ENCODE measurements around the gene KCNIP4.

Gene KCNIP4

DNA sequence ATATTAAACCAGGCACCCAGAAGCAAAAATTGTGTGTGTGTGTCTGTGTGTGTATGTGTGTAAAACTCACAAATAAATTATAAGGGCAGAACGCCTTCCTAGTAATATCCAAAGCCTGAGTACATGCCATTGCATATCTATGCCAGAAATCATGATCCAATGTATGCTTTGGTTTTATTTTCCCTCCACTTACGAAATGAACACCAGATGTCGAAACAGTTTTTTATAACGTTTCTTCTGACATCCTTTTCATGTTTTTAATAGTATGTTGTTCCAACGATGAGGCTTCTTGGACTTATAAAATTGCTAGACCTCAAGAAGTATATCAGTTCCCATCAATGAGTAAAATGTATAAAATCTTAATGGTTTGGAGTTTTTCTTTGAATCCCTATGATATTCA is 55.4 kb downstream of the KCNIP4 start:
- TF ChIP-seq FOXP2 (optimal IDR thresholded peaks at IDR 0.05; ENCODE audit: control extremely low read depth, extremely low read length, insufficient read depth) (no peak), POLR2AphosphoS5 (IDR thresholded peaks at IDR 0.05; ENCODE audit: borderline replicate concordance, low read depth, low read length) (no peak), EZH2 (IDR thresholded peaks at IDR 0.05) (no peak)

DNA sequence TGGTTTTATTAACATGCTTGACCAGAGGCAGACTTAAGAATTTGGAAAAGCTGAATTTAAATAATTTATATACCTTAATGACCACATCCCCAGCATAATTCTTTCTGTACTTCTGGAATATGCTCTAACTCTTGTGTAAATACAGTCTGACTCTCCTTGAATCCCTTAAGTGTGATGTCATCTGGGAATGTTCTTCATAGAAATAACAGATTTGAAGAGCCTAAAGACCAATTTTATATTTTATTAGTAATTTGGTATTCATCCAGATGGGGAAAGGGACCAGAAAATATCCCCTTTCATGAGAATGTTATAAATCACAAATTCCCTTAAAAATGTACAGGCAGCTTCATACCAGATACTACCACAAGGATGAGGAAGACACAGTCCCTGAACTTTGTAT is 58.3 kb downstream of the KCNIP4 start:
- no peak for DNase-seq (ENCODE audit: low read depth, low spot score)
- no peak for TF ChIP-seq POLR2AphosphoS5 (IDR thresholded peaks at IDR 0.05; ENCODE audit: borderline replicate concordance, low read depth, low read length)
- TF ChIP-seq FOXP2 (optimal IDR thresholded peaks at IDR 0.05; ENCODE audit: control extremely low read depth, extremely low read length, insufficient read depth): no peak
- TF ChIP-seq EZH2 (IDR thresholded peaks at IDR 0.05): no peak
- Histone ChIP-seq H3K36me3 (ENCODE audit: insufficient read depth, low read length) (no peaks in the 10 kb centered on the region), H3K4me3 (no peak overlapping the region), H3K9me3 (ENCODE audit: low read depth, low read length) (no peaks in the 10 kb centered on the region), H3K27ac (no peak overlapping the region), H3K9ac (ENCODE audit: insufficient read length) (no peak overlapping the region)

More for the DNA sequence above, 55.4 kb downstream of the KCNIP4 start:
- Histone ChIP-seq H3K9ac (ENCODE audit: insufficient read length) (no peak overlapping the region), H3K4me3 (no peak overlapping the region), H3K27ac (no peak overlapping the region), H3K9me3 (ENCODE audit: low read depth, low read length) (no peaks in the 10 kb centered on the region), H3K36me3 (ENCODE audit: insufficient read depth, low read length) (no peaks in the 10 kb centered on the region)
- no peak for DNase-seq (ENCODE audit: low read depth, low spot score)

DNA sequence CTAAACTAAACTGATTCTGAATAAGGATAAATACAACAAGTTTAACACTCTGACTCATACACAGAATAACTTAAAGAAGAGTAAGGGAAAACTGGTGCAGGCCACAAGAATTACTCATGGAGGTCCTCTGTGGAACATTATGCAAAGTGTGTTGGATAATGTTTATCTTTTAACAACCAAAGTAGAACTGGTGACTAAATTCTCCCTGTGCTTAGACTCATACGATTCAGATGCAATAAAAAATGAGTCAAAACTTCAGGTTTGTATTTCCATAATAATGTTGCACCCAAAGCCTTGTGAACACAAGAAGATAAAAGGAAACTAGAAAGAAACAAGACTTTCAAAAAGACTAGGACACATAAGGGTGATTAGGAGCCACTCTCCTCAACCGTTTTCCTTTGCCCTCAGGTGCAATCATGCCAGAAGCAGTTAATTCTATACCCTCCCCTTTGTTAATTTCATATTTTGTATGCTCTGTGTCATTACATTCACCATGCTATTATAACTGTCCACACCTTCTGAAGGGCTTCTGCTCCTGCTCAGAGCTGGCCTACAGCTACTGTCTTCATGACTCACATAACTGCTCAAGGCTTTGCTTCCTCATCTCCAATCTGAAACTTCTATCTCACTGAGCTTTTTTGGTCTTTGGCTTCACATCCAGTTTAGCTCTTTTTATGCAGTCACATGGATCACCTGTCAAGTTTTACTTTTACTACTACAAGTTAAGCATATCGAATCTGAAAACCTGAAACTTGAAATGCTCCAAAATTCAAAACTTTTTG is 60.2 kb downstream of the KCNIP4 start:
- no peak overlapping the region for H3K4me3 ChIP-seq
- H3K9ac ChIP-seq (ENCODE audit: insufficient read length): no peak overlapping the region
- H3K9me3 ChIP-seq (ENCODE audit: low read depth, low read length): no peaks in the 10 kb centered on the region
- no peaks in the 10 kb centered on the region for H3K36me3 ChIP-seq (ENCODE audit: insufficient read depth, low read length)
- no peak for DNase-seq (ENCODE audit: low read depth, low spot score)
- H3K27ac ChIP-seq: no peak overlapping the region
- TF ChIP-seq POLR2AphosphoS5 (IDR thresholded peaks at IDR 0.05; ENCODE audit: borderline replicate concordance, low read depth, low read length): no peak
- TF ChIP-seq EZH2 (IDR thresholded peaks at IDR 0.05): no peak
- no peak for TF ChIP-seq FOXP2 (optimal IDR thresholded peaks at IDR 0.05; ENCODE audit: control extremely low read depth, extremely low read length, insufficient read depth)

DNA sequence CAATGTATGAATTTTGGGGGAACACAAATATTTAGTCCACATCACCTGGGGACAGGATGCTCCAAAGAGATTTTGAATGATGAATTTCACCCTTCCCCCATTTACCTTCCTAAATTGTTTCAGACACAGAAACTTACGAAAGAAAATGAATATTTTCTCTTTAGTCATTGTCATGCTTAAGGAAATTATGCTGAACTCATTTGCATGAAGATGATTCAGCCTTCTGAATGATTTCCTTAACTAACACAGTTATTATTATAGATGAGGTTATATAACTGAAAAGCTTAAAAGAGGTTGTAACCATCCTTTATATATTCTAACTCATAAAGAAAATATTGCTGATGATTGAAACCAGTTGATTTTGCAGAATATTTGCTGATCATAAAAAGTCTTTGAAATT is 61.1 kb downstream of the KCNIP4 start:
- DNase-seq (ENCODE audit: low read depth, low spot score): no peak
- no peak for TF ChIP-seq POLR2AphosphoS5 (IDR thresholded peaks at IDR 0.05; ENCODE audit: borderline replicate concordance, low read depth, low read length)
- TF ChIP-seq FOXP2 (optimal IDR thresholded peaks at IDR 0.05; ENCODE audit: control extremely low read depth, extremely low read length, insufficient read depth): no peak
- no peak for TF ChIP-seq EZH2 (IDR thresholded peaks at IDR 0.05)

DNA sequence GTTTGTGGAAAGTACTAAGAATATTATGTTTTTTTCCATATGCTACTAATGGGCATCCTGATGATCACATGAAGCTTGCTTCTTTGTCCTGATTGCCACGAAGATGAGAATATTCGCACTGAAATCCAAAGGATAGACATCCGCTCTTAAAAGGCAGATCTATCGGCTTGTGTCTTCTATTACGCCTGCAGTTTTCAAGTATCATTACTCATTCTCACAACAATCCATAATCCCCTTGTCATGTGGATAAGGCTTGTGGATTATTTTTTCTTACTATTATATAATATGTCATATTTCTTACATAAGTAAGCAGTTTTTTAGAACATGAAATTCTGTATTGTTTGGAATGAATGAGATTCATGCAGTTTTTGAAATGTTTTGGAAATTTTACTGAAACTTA is 62.8 kb downstream of the KCNIP4 start:
- Histone ChIP-seq H3K36me3 (ENCODE audit: insufficient read depth, low read length) (no peaks in the 10 kb centered on the region), H3K4me3 (no peak overlapping the region), H3K27ac (no peak overlapping the region), H3K9ac (ENCODE audit: insufficient read length) (no peak overlapping the region), H3K9me3 (ENCODE audit: low read depth, low read length) (no peaks in the 10 kb centered on the region)
- no peak for DNase-seq (ENCODE audit: low read depth, low spot score)
- TF ChIP-seq FOXP2 (optimal IDR thresholded peaks at IDR 0.05; ENCODE audit: control extremely low read depth, extremely low read length, insufficient read depth) (no peak), POLR2AphosphoS5 (IDR thresholded peaks at IDR 0.05; ENCODE audit: borderline replicate concordance, low read depth, low read length) (no peak), EZH2 (IDR thresholded peaks at IDR 0.05) (no peak)

More for the DNA sequence above, 61.1 kb downstream of the KCNIP4 start:
- Histone ChIP-seq H3K27ac (no peak overlapping the region), H3K9ac (ENCODE audit: insufficient read length) (no peak overlapping the region), H3K4me3 (no peak overlapping the region), H3K9me3 (ENCODE audit: low read depth, low read length) (no peaks in the 10 kb centered on the region), H3K36me3 (ENCODE audit: insufficient read depth, low read length) (no peaks in the 10 kb centered on the region)

DNA sequence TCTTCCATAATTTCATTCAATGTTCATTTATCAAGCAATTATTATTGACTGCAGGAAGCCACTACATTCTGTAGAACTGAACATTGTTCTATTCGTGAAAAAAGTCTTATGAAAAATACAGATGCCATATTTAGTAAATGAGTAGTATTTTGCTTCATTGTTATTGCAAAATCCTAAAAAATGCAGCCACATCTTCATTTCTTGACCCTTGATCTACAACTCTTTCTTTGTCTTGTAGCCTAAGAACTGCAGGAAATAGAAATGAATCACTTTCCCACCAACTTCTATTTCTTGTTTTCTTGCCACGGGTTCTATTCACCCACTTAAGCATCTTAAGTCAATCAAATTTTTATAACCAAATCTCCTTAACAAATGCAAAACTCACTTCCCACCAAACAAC is 63.3 kb downstream of the KCNIP4 start:
- Histone ChIP-seq H3K9ac (ENCODE audit: insufficient read length) (no peak overlapping the region), H3K27ac (no peak overlapping the region), H3K9me3 (ENCODE audit: low read depth, low read length) (no peaks in the 10 kb centered on the region), H3K36me3 (ENCODE audit: insufficient read depth, low read length) (no peaks in the 10 kb centered on the region), H3K4me3 (no peak overlapping the region)
- TF ChIP-seq EZH2 (IDR thresholded peaks at IDR 0.05): no peak
- no peak for TF ChIP-seq FOXP2 (optimal IDR thresholded peaks at IDR 0.05; ENCODE audit: control extremely low read depth, extremely low read length, insufficient read depth)
- TF ChIP-seq POLR2AphosphoS5 (IDR thresholded peaks at IDR 0.05; ENCODE audit: borderline replicate concordance, low read depth, low read length): no peak
- DNase-seq (ENCODE audit: low read depth, low spot score): no peak

DNA sequence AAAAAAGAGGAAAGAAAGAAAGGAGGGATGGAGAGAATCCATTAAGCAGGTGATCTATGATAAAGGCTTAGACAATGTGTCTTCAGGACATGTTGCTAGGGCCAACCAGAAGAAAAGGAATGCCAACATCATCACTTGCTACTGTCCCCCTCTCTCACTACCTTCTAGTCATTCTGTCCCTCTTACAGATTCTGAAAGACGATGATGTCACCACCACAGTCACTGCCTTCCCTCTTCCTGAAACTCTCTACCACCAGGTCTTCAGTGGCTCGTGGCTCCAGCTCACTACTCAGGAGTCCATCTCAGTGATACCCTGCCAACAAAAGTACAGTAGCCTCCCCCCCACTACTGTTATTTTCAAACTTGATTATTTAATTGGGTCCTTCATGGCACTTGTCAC is 64.0 kb downstream of the KCNIP4 start:
- Histone ChIP-seq H3K9me3 (ENCODE audit: low read depth, low read length) (no peaks in the 10 kb centered on the region), H3K27ac (no peak overlapping the region), H3K36me3 (ENCODE audit: insufficient read depth, low read length) (no peaks in the 10 kb centered on the region), H3K4me3 (no peak overlapping the region), H3K9ac (ENCODE audit: insufficient read length) (no peak overlapping the region)
- TF ChIP-seq FOXP2 (optimal IDR thresholded peaks at IDR 0.05; ENCODE audit: control extremely low read depth, extremely low read length, insufficient read depth): no peak
- no peak for TF ChIP-seq POLR2AphosphoS5 (IDR thresholded peaks at IDR 0.05; ENCODE audit: borderline replicate concordance, low read depth, low read length)
- no peak for TF ChIP-seq EZH2 (IDR thresholded peaks at IDR 0.05)
- no peak for DNase-seq (ENCODE audit: low read depth, low spot score)

DNA sequence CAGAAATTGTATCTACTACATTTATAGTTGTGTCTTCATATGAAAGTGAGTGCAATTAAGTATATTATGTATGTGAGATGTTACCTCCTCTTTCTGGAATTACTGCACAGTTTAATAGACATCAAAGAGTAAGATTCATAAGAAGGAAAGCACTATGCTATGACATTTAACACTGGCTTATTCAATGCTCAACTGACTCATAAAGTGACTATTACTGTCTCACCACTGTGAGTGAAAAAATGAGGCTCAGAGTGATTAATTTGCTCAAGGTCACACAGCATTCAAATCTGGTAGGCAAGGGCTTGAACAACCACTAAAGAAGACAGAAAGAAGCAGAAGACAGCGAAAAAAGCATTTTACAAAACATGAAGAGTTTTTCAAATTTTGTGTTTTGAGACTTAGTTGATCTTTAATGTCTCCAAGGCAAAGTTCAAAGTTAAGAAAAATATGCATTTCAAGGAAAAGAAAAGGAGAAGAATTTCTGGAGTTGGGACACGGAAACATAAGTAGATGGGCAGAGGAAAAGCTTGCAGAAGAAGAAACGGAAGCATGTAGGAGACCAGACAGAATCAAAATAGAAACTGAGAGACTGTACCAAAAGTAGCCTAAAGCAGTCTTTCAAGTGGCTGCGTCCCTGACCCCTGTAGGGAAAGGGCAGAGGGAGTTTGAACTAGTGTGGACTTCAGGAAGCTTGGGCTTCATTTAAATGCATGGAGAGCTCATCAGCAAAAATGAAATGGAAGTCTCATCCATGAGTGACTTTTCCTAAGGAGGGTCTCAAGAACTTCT is 66.3 kb downstream of the KCNIP4 start:
- no peak for DNase-seq (ENCODE audit: low read depth, low spot score)
- no peak for TF ChIP-seq FOXP2 (optimal IDR thresholded peaks at IDR 0.05; ENCODE audit: control extremely low read depth, extremely low read length, insufficient read depth)
- TF ChIP-seq EZH2 (IDR thresholded peaks at IDR 0.05): no peak
- TF ChIP-seq POLR2AphosphoS5 (IDR thresholded peaks at IDR 0.05; ENCODE audit: borderline replicate concordance, low read depth, low read length): no peak

More for the DNA sequence above, 66.3 kb downstream of the KCNIP4 start:
- Histone ChIP-seq H3K36me3 (ENCODE audit: insufficient read depth, low read length) (no peaks in the 10 kb centered on the region), H3K9me3 (ENCODE audit: low read depth, low read length) (no peaks in the 10 kb centered on the region), H3K9ac (ENCODE audit: insufficient read length) (no peak overlapping the region), H3K4me3 (no peak overlapping the region), H3K27ac (no peak overlapping the region)
